HG03460 (cell line): ENCODE results near the gene SLC7A5.
A peak's percentile ranks its signal among the peaks of the same experiment; 100 is the strongest.
"Not testable (repeated sequence)": the region's sequence is repeated elsewhere in the genome, so short reads cannot be mapped to it uniquely, and the experiment has no call there.

Experiments used
- ATAC-seq: cut with Tn5 transposase; IDR thresholded peaks from one replicate; pipeline ENCODE4 v1.9.1; 2021; ENCODE audit not compliant: unreplicated experiment

The SLC7A5 gene

GRCh38 chr16:87869061-87869878 is at the start of gene SLC7A5:
Gene SLC7A5 (minus strand): TSS chr16:87869507. CDS start chr16:87869422, 85 bp downstream.
- peak; percentile 62 for ATAC-seq

DNA sequence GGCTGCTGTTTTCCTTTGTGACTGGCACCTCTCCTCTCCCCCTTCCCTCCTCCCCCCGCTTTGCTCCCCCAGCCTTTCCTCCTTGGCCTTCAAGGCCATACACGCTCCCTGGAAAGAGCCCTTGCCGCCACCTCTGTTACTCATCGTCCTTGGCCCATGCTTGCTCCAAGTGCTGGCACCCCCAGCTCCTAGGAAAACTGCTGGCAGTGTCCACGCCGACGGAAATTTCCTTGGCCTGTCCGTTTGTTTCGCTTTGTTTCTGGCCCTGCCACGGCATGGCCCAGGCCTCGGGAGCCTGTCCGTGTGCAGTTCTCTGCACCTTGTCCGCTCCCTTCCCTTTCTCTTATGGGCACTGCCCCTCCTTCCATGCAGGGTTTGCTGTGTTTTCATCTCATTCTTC is 49.0 kb upstream of the SLC7A5 start:
- ATAC-seq: no peak

GRCh38 chr16:87917503-87917902 is 48.2 kb upstream of the SLC7A5 start:
- no peak for ATAC-seq

GRCh38 chr16:87914812-87915211 is 45.5 kb upstream of the SLC7A5 start:
- no peak for ATAC-seq

GRCh38 chr16:87914021-87914725 is 44.9 kb upstream of the SLC7A5 start:
- ATAC-seq: not testable (repeated sequence)

DNA sequence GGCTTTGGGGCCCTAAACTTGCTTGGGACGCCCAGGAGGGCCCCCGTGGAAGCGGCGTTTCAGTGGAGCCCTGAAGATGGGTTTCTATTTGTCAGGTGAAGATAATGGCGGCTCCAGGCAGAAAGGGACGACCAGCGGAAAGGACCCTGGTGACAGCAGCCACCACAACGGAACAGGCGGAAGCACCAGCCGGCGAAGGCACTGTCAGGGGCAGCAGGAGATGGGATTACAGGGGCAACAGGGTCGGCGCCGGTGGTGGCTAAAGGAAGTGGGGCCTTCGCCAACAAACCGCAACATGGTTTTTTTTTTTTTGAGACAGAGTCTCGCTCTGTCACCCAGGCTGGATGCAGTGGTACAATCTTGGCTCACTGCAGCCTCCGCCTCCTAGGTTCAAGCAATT is 43.4 kb upstream of the SLC7A5 start:
- ATAC-seq: not testable (repeated sequence)

GRCh38 chr16:87911106-87911763 is 41.9 kb upstream of the SLC7A5 start:
- not testable (repeated sequence) for ATAC-seq

GRCh38 chr16:87909203-87909935 is 40.1 kb upstream of the SLC7A5 start:
- ATAC-seq: not testable (repeated sequence)

- ATAC-seq: not testable (repeated sequence)
These were observed 38.8 kb upstream of the SLC7A5 start for GRCh38 chr16:87908101-87908500.

- not testable (repeated sequence) for ATAC-seq
These were observed 36.2 kb upstream of the SLC7A5 start for GRCh38 chr16:87905521-87905920.

DNA sequence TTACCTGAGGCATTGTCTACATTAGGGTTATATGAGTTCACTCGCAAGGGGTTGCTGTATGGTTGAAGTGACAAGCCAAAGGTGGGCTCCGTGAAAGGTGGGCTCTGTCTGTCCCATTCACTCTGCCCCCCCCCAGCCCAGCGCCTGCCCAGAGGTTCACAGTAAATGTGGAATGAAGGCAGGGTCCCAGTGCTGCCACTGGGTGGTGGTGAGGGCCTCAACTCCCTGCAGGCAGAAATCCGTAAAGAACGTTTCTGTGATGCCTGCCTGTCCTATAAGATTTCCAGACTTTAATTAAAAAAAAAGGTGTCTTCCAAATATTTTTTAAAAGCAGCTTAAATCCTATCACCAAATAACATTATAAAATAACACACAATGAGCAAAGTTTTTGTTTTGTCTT is 35.7 kb upstream of the SLC7A5 start:
- ATAC-seq: not testable (repeated sequence)

DNA sequence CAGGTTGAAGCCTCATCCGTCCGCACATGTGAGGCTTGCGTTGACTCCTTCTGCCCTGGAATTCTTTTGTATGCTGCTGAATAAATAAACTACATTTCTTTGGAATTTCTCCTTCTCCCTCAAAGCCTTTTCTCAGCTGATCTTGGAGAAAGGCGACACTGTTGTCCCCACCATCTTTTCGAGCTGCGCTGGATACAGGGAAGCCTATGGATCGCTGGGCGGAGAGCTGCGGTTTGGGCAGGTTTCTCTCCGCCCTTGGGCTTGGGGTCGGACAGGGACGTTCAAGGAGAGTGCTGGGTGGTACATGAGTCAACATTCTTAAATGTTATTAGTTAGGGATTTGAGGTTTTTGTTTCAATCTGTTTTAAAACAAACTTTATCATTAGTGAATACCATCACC is 31.2 kb upstream of the SLC7A5 start:
- ATAC-seq: not testable (repeated sequence)

DNA sequence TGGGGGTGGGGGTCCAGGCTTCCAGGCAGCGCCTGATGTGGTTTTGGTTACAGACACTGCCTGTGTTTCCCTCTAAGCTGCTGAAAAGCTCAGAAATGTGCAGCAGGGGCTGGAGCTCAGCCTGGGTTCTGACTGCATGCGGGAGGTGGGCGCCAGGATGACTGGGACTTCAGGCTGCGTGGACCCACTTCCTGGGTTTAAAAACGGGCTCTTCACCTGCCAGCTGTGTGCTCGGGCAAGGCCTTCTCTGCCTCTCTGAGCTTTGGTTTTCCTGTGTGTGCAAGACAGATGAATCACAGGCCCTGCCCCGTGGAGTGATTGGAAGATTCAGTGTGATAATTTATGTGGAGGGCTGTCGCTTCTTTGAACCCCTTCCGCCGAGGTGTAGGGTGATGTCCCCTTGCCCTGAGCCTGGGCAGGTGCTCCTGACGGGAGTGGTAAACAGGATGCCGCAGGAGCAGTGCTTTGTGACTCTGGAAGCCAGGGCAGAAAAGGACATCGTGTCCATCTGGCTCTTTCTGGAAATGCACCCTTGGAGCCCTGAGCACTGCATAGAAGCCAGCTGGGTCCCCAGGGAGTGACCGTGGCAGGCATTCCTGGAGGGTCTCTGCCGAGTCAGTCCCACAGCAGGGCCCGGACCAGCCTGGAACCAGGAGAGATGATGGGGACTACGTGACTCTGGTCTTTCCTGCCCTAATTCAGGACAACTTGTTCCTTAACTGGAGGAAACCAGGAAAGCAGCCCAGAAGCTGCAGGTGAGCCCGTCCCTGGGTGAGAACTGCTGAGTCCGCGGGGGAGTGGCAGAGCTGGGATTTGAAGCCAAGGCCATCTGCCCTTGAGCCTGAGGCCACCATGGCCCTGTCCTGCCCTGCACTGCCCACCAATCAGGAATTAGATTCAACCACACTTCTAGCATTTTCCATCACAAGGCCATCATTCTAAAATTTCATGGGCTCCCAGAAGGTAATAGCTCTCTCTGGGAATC is 28.5 kb upstream of the SLC7A5 start:
- no peak for ATAC-seq

DNA sequence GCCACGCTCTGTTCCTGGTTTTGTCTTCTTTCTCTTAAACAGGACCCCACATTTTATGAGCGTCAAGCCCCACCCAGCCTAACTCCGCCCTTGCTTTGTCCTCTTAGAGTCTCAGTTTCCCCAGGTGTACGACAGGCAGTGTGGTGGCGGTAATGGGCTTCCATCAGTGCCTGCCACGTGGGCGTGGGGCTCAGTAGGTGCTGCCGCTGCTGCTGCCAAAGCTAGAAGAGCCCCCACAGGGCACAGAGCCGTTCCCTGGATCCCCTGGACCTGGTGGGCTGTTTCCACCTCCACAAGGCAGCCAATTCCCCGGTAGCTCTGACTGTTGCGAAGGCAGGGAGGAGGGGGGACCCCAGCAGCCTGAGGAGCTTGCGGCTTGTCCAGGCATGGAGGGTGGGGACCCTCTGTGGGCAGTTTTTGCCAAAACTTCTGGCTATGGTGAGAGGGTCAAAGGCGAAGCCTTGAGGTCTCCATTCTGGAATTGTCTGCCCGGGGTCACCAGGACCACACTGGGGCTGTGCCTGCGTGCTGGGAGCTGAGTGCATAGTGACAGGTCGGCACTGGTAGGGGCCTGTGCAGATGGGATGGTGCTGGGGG is 27.7 kb upstream of the SLC7A5 start:
- ATAC-seq: not testable (repeated sequence)

- not testable (repeated sequence) for ATAC-seq
These were observed 27.0 kb upstream of the SLC7A5 start for GRCh38 chr16:87896176-87896890.

DNA sequence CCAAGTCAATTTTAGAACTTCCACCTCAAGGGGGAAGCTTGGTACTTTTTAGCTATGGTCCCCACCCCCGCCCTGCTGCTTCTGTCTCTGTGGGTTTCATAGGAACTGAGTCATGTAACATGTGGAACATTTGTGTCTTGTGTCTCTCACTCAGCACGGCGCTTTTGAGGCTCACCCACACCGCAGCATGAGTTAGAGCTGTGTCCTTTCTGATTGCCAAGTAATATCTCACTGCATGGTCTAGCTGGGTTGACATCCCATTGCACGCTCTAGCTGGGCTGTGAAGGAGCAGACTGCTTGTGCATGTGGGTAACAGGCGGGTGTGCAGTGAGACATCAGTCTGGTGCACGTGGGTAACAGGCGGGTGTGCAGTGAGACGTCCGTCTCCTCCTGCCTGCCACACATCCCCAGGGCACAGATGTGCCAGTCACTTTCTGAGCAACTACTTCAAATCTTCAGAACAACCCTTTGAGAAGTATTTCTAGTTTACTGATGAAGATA is 26.4 kb upstream of the SLC7A5 start:
- peak; percentile 77 for ATAC-seq

DNA sequence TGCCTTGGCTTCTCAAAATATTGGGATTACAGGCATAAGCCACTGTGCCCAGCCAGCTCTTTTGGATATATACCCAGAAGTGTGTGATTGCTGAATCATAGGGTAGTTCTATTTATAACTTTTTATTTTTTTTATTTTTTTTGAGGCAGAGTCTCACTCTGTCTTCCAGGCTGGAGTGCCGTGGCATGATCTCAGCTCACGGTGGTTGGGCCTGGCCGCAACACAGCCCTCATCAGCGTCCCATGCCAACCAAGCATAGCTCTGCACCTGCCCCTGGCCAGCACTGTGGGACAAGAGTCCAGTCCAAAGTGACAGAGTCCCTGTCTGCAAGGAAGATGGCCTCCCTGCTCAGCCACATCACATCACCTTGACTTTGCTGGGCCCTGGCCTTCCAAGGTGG is 24.7 kb upstream of the SLC7A5 start:
- not testable (repeated sequence) for ATAC-seq

GRCh38 chr16:87891764-87892163 is 22.5 kb upstream of the SLC7A5 start:
- no peak for ATAC-seq
